Stimulated activated CD4-positive, alpha-beta T cell treated with anti-CD3 and anti-CD28 coated beads, TNF-alpha, amount 100 ng/mL, for 1 hour (primary cell): ENCODE results near the gene APCDD1L.

ENCODE experiments used
- DNase-seq, 3 donors: peaks; one replicate each; pipeline ENCODE4 v3.0.0-alpha.2; 2020; ENCODE audit warnings: low read depth in 3 of 3, low spot score in 1 of 3

APCDD1L gene

GRCh38 chr20:58492074-58492718 lies 23.0 kb downstream of the APCDD1L start:
- DNase-seq, result no peak

GRCh38 chr20:58486207-58486606 lies 29.0 kb downstream of the APCDD1L start:
- DNase-seq, result no peak

GRCh38 chr20:58485393-58485792 lies 29.8 kb downstream of the APCDD1L start:
- no peak for DNase-seq

GRCh38 chr20:58483470-58483869 lies 31.7 kb downstream of the APCDD1L start:
- DNase-seq, result no peak

GRCh38 chr20:58483051-58483450 lies 32.1 kb downstream of the APCDD1L start:
- no peak for DNase-seq

- DNase-seq, result no peak
These were observed 32.8 kb downstream of the APCDD1L start for GRCh38 chr20:58482416-58482815.

GRCh38 chr20:58481481-58482021 lies 33.6 kb downstream of the APCDD1L start:
- peak in 2 of 3 donors; percentile 22 to 30 for DNase-seq

- DNase-seq, result no peak
These were observed 34.5 kb downstream of the APCDD1L start for GRCh38 chr20:58480551-58481336.

GRCh38 chr20:58479726-58480440 lies 35.3 kb downstream of the APCDD1L start:
- DNase-seq, result no peak

- no peak for DNase-seq
These were observed 36.9 kb downstream of the APCDD1L start for GRCh38 chr20:58478141-58478805.

- DNase-seq, result no peak
These were observed 39.7 kb downstream of the APCDD1L start for GRCh38 chr20:58475466-58475865.

- no peak for DNase-seq
These were observed 41.5 kb downstream of the APCDD1L start for GRCh38 chr20:58473453-58474425.

- DNase-seq, result no peak
These were observed 42.8 kb downstream of the APCDD1L start for GRCh38 chr20:58472273-58473018.

- no peak for DNase-seq
These were observed 43.7 kb downstream of the APCDD1L start for GRCh38 chr20:58471193-58472164.

GRCh38 chr20:58470336-58471192 lies 44.6 kb downstream of the APCDD1L start:
- DNase-seq, result no peak

- no peak for DNase-seq
These were observed 45.6 kb downstream of the APCDD1L start for GRCh38 chr20:58469616-58470015.
